Epithelial cell of umbilical artery (primary cell): ENCODE data around the gene FECH. TPM values are rescaled to one million over a fixed set of nuclear protein-coding genes. Genes with fewer than 3 reads are reported as not detected.

Experiments used
- total RNA-seq: library from RNA; depleted of rRNA; stranded (reverse); fragments of >200 nt; gene quantifications from 2 replicates; pipeline ENCODE4 v1.2.3, GENCODE V29; 2014

The FECH gene
- total RNA-seq = 28.6 and 59.9 TPM in 2 replicates

DNA sequence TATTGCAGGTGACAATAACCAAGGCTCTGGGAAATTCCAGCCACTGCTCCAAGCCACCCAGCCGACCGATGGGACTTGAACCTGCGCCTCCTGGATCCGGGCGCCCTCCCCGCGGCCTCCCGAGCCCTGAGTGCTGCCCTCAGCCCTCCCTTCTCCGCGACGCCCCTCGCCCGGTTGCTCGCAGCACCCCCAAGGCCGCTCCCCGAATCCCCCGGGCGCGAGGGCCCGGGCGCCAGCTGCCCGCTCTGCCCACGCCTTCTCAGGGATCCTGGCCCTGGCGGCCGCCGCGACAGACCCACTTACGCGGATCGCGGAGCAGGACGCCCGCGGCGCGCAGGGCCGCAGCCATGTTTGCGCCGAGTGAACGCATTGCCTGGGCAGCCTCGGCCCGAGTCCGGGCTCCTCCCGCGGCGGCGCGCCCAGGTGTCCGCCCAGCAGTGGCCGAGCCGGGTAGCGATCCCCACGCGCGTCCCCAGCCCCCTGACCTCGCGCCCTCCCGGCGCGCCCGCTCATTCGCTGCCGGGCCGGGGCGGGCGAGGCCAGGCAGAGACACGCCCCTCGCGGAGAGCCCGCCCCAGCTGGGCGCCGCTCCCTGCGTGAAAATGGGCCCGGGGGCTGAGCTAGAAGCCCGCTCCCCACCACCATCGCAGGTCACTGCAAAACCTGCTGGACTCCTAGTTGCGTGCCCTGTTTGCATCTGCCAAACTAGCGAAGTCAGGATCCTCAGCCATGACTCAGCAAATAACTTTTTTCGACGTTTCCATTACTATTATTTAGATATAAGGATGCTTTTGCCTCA lies at the start of gene FECH:
Gene FECH (minus strand): TSS at position 452 of the 799 bp plus-strand sequence. CDS start 82 bp downstream, at position 370.

Other genes with a start within 250 kb of the FECH start
- not detected in 2 replicates for gene ST8SIA3, start 234.1 kb downstream of the FECH start, total RNA-seq
- under 0.01 TPM in 2 replicates for gene ONECUT2, start 151.3 kb downstream of the FECH start, total RNA-seq
- gene NARS1, start 35.1 kb upstream of the FECH start, total RNA-seq = 179 and 293 TPM in 2 replicates
- gene ATP8B1, start 216.6 kb upstream of the FECH start, total RNA-seq = 58.8 and 78.7 TPM in 2 replicates